GM12878 (cell line): ENCODE data around the gene HOXB2. TPM values are rescaled to one million over a fixed set of nuclear protein-coding genes. Genes with fewer than 3 reads are reported as not detected.

Experiments used
- ATAC-seq: fragments of 200-7000 bp; cut with Tn5 transposase; 3 replicates; pipeline ENCODE4 v1.9.1; 2020; ENCODE audit warnings: mild to moderate bottlenecking, moderate library complexity
- BruUV-seq: library from RNA; stranded (reverse); fragments of 400-500 nt; replicated peaks from 2 replicates; lab custom pipeline; 2021; lab: Mats Ljungman, UMichigan
- CTCF ChIA-PET: fragments of 300-600 bp; sonication (Branson Sonifier 250); formaldehyde crosslinking; extraction: SDS; loops from one replicate; lab custom pipeline; 2021; ENCODE audit warnings: inconsistent platforms; lab: Yijun Ruan, JAX
- POLR2A ChIA-PET: fragments of 350-600 bp; formaldehyde crosslinking; extraction: SDS; loops from one replicate; lab custom pipeline; 2021; ENCODE audit warnings: inconsistent platforms; lab: Charles Lee
- RAD21 ChIA-PET: fragments of 300-600 bp; sonication (Branson Sonifier 250); formaldehyde crosslinking; loops from one replicate; lab custom pipeline; 2023; ENCODE audit warnings: antibody characterized with exemption; ENCODE audit not compliant: unreplicated experiment; lab: Charles Lee
- SMC1A ChIA-PET: fragments of 300-600 bp; sonication (Branson Sonifier 250); formaldehyde crosslinking; loops from one replicate; lab custom pipeline; 2023; ENCODE audit not compliant: unreplicated experiment, uncharacterized antibody; lab: Charles Lee
- DNase-seq: peaks from one replicate; pipeline ENCODE4 v3.0.0-alpha.2; 2011; ENCODE audit warnings: low read depth, low spot score
- FAIRE-seq: peaks from 3 replicates; lab custom pipeline; 2011; peaks lifted over from hg19 to GRCh38; lab: Jason Lieb, UNC
- H2AFZ ChIP-seq: 2 replicates; pipeline ENCODE4 v1.6.0; 2011; ENCODE audit warnings: low read depth, low read length, control low read depth; ENCODE audit not compliant: control insufficient read depth
- H3K27ac ChIP-seq: 2 replicates; pipeline ENCODE4 v1.5.1; 2011; ENCODE audit warnings: control low read depth; ENCODE audit not compliant: control insufficient read depth, insufficient read depth
- H3K27me3 ChIP-seq, 2 experiments: replicated peaks in 1 of 2; 2 replicates each; pipeline versions ENCODE4 v1.6.0 to v1.6.1; 2011; ENCODE audit warnings: low read length in 1 of 2; ENCODE audit not compliant: control insufficient read depth in 2 of 2, insufficient read depth in 2 of 2
- H3K36me3 ChIP-seq, 2 experiments: 2 replicates each; pipeline ENCODE4 v1.5.1; 2011; ENCODE audit warnings: low read length in 1 of 2; ENCODE audit not compliant: control insufficient read depth in 2 of 2, insufficient read depth in 2 of 2
- H3K4me1 ChIP-seq: 2 replicates; pipeline ENCODE4 v1.6.1; 2011; ENCODE audit warnings: mild to moderate bottlenecking, low read length, moderate library complexity, mixed read lengths; ENCODE audit not compliant: control insufficient read depth, insufficient read depth
- H3K4me2 ChIP-seq: 2 replicates; pipeline ENCODE4 v1.6.0; 2011; ENCODE audit warnings: control low read depth; ENCODE audit not compliant: control insufficient read depth, insufficient read depth
- H3K4me3 ChIP-seq: fragments of 200-600 bp; sonication (generic); 2 replicates; pipeline ENCODE4 v1.5.1; 2016
- H3K79me2 ChIP-seq: 2 replicates; pipeline ENCODE4 v1.6.0; 2011; ENCODE audit warnings: low read length; ENCODE audit not compliant: control insufficient read depth, insufficient read depth
- H3K9ac ChIP-seq: 2 replicates; pipeline ENCODE4 v1.8.0; 2011; ENCODE audit warnings: low read length, control low read depth, mixed read lengths; ENCODE audit not compliant: control insufficient read depth, insufficient read depth
- H3K9me3 ChIP-seq: replicated peaks from 3 replicates; pipeline ENCODE4 v1.5.1; 2011; ENCODE audit warnings: mild to moderate bottlenecking, low read length; ENCODE audit not compliant: control insufficient read depth, insufficient read depth
- H4K20me1 ChIP-seq: 2 replicates; pipeline ENCODE4 v1.6.0; 2011; ENCODE audit not compliant: control insufficient read depth, insufficient read depth
- BCL11A ChIP-seq: IDR thresholded peaks from 2 replicates; pipeline ENCODE4 v1.6.1; 2011; ENCODE audit warnings: low read depth, low read length
- EZH2 ChIP-seq: IDR thresholded peaks from 2 replicates; pipeline ENCODE4 v1.6.1; 2012; ENCODE audit warnings: low read depth, mild to moderate bottlenecking, control low read depth, inconsistent platforms, low read length, borderline replicate concordance; ENCODE audit not compliant: control insufficient read depth
- FOXK2 ChIP-seq: fragments of 450-650 bp; IDR thresholded peaks from 2 replicates; pipeline ENCODE4 v1.6.1; 2017; ENCODE audit warnings: mild to moderate bottlenecking, moderate library complexity
- HCFC1 ChIP-seq: fragments of 150-350 bp; IDR thresholded peaks from 2 replicates; pipeline ENCODE4 v1.6.1; 2014; ENCODE audit warnings: low read length
- LARP7 ChIP-seq: fragments of 450-650 bp; IDR thresholded peaks from 2 replicates; pipeline ENCODE4 v1.6.1; 2017; ENCODE audit warnings: mild to moderate bottlenecking
- MEF2A ChIP-seq: IDR thresholded peaks from 2 replicates; pipeline ENCODE4 v1.6.1; 2011; ENCODE audit warnings: low read depth, mild to moderate bottlenecking, low read length, moderate library complexity; ENCODE audit not compliant: insufficient read depth
- RUNX3 ChIP-seq: IDR thresholded peaks from 2 replicates; pipeline ENCODE4 v1.6.1; 2012; ENCODE audit warnings: low read length, inconsistent platforms
- SREBF2 ChIP-seq: IDR thresholded peaks from 2 replicates; pipeline ENCODE4 v1.6.1; 2012; ENCODE audit warnings: mild to moderate bottlenecking, low read length
- TARDBP ChIP-seq: IDR thresholded peaks from 2 replicates; pipeline ENCODE4 v1.6.1; 2016; ENCODE audit warnings: borderline replicate concordance
- YBX1 ChIP-seq: fragments of 450-650 bp; IDR thresholded peaks from 2 replicates; pipeline ENCODE4 v1.6.1; 2016; ENCODE audit warnings: antibody characterized with exemption
- ZBTB11 ChIP-seq: fragments of 450-650 bp; formaldehyde crosslinking; IDR thresholded peaks from 2 replicates; pipeline ENCODE4 v1.5.0; 2022; ENCODE audit warnings: mild to moderate bottlenecking, missing genetic modification characterization
- ZBTB33 ChIP-seq: fragments of 450-650 bp; IDR thresholded peaks from 2 replicates; pipeline ENCODE4 v1.6.1; 2017; ENCODE audit warnings: mild to moderate bottlenecking
- ZNF24 ChIP-seq: fragments of 450-650 bp; IDR thresholded peaks from 2 replicates; pipeline ENCODE4 v1.6.1; 2017; ENCODE audit warnings: antibody characterized with exemption, mild to moderate bottlenecking
- ZNF592 ChIP-seq: fragments of 450-650 bp; IDR thresholded peaks from 2 replicates; pipeline ENCODE4 v1.6.1; 2017; ENCODE audit warnings: mild to moderate bottlenecking, moderate library complexity
- WGBS: methylation state at CpG from one replicate; pipeline ENCODE4 v1.1.6; 2016; ENCODE audit warnings: low lambda C conversion rate; ENCODE audit not compliant: insufficient replicate concordance, insufficient coverage; ENCODE audit errors: missing lambda C conversion rate; 5-methylcytosine and 5-hydroxymethylcytosine counted together
- in situ Hi-C: fragments of 300-500 bp; cut with MboI; formaldehyde crosslinking; loops from 9 replicates; pipeline ENCODE4 v1.14.3; 2018; ENCODE audit warnings: mixed read lengths
- intact Hi-C: fragments of 100-400 bp; cut with micrococcal nuclease; formaldehyde crosslinking; loops from one replicate; pipeline ENCODE4 v1.14.2; 2022; ENCODE audit not compliant: unreplicated experiment
- polyA plus RNA-seq, 11 experiments: library from polyadenylated mRNA; depleted of rRNA in 4 of 11; unstranded in 6 of 11; stranded (reverse) in 5 of 11; fragments of >200 nt; fragmentation: Nextera tagmentation in 4 of 11; fragmentation: Illumina TruSeq in 1 of 11; extraction: Ambion mirVana in 4 of 11; extraction: Trizol in 1 of 11; gene quantifications; 1 replicate in 1 of 11; 2 replicates in 10 of 11; pipeline versions ENCODE4 v1.2.1 to v1.2.3, GENCODE V29; 2011 to 2016; ENCODE audit warnings: inconsistent platforms in 2 of 11, missing spikeins in 2 of 11, low read depth in 1 of 11
- total RNA-seq, 4 experiments: library from RNA; depleted of rRNA in 3 of 4; stranded (reverse); fragments of >200 nt in 3 of 4; fragmentation: Illumina TruSeq in 1 of 4; extraction: Trizol in 1 of 4; gene quantifications; 2 replicates each; pipeline versions ENCODE4 v1.2.1 to v1.2.3, GENCODE V29; 2013 to 2021

HOXB2 gene
- total and polyA plus RNA-seq, 10 of the 15 experiments (the other 5 are each of a cell fraction or from before 2014, with no cell fraction given): 0.16 to 8.8 (median 2.3) TPM

GRCh38 chr17:48571826-48572417, 27.0 kb upstream of the HOXB2 start:
- Histone ChIP-seq H4K20me1 (no peaks in the 10 kb centered on the region), H3K27ac (no peak overlapping the region), H3K9me3 (no peaks in the 10 kb centered on the region), H3K9ac (no peak overlapping the region), H2AFZ (no peak overlapping the region), H3K79me2 (no peaks in the 10 kb centered on the region), H3K4me1 (peaks cover 9% of the 10 kb centered on the region)
- SMC1A ChIA-PET: no interaction called here
- RAD21 ChIA-PET: no interaction called here
- ATAC-seq: no peak
- no peak for DNase-seq
- no TSS peak for BruUV-seq
- TF ChIP-seq FOXK2 (no peak), ZBTB33 (no peak), ZNF592 (no peak), RUNX3 (no peak), MEF2A (no peak), EZH2 (no peak), SREBF2 (no peak), ZBTB11 (CRISPR knock-in tag) (no peak), BCL11A (no peak), LARP7 (no peak), TARDBP (no peak), ZNF24 (no peak), HCFC1 (no peak), YBX1 (no peak)
- TF ChIP-seq, all 136 proteins: peak for 0
- Histone ChIP-seq H3K4me2 (no peak overlapping the region), H3K27me3 (no peaks in the 10 kb centered on the region), H3K4me3 (no peak overlapping the region), H3K36me3 (no peaks in the 10 kb centered on the region)
- in situ Hi-C loops: no loop called here
- WGBS: 94% methylated on average over 1 of the region's 1 CpG
- FAIRE-seq: no peak
- CTCF ChIA-PET: no interaction called here
- POLR2A ChIA-PET: no interaction called here
- intact Hi-C loops: no loop called here
